22Rv1 (cell line): ENCODE data around the gene SNX4.

Experiments
- H3K27ac ChIP-seq: fragments of 450-650 bp; 2 replicates; pipeline ENCODE4 v1.5.1; 2017
- ZFX ChIP-seq: fragments of 450-650 bp; IDR thresholded peaks from 2 replicates; pipeline ENCODE4 v1.6.1; 2017; ENCODE audit warnings: antibody characterized with exemption, borderline replicate concordance
- TF ChIP-seq, protein P1 (sequence below): fragments of 450-650 bp; IDR thresholded peaks from 2 replicates; pipeline ENCODE4 v1.5.1; 2017; ENCODE audit warnings: mild to moderate bottlenecking

SNX4 gene

DNA sequence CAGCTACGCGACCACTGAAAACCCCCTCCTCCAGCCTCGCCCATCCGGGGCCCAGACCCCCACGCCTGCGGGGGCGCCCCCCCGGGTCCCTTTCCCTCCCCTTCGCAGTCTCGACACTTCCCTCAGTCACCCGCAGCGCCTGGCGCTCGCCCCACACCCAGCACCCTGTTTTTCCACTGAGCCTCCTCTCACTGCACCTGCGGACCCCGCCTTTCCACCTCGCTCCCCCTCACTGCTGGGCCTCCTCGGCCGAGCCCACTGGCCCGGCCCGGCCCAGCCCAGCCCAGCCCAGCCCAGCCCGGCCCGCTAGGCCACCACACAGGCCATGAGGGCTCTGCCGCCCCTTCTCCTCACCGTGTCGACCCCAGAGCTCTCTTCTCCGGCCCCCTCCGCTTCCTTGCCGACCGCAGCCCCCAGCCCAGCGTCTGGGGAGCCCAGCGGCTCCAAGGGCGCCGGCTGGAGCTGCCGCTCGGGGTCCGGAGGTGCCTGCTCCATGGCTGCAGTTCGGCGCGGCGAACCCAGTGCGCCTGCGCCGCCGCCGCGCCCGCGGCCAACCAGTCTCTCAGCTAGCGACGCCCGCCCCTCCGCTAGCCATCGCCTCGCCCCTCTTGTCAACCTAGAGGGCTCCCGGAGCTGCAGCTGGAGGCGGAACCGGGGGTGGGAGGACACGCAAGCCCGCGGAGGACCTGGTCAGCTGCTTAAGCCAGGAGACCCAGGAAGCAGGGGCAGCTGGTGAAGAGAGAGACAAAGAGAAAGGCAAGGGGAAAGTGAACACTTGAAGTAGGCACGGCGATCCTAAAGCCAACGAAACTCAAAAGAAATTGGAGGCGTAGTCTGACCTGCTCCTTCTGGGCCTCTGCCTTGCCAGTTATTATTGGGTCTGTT lies at the start of gene SNX4:
TSS of gene SNX4 (minus strand) at position 525 of the 885 bp plus-strand sequence. CDS start at position 495, 30 bp downstream.
- peak within 1 kb of the TSS; percentile 61 for H3K27ac ChIP-seq

DNA sequence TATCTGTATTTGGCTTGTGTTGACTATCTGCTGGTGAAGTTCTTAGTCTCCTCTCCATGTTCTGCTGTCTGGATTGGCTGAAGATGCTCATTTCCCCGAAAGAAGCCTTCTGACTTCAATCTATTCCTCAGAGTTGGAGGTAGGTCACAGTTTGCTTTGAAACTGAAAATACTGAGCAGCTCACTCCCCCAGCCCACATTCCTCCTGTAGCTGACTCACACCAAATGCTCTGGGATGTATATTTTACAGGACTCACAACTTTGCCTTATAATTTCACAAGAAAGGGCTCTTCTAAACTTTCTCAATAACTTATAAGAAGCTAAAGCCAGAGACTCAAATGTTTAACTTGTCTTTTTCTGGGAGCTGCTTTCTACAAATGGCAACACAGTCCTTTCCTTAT lies 36.3 kb upstream of the SNX4 start:
- TF ChIP-seq, protein P1, sequence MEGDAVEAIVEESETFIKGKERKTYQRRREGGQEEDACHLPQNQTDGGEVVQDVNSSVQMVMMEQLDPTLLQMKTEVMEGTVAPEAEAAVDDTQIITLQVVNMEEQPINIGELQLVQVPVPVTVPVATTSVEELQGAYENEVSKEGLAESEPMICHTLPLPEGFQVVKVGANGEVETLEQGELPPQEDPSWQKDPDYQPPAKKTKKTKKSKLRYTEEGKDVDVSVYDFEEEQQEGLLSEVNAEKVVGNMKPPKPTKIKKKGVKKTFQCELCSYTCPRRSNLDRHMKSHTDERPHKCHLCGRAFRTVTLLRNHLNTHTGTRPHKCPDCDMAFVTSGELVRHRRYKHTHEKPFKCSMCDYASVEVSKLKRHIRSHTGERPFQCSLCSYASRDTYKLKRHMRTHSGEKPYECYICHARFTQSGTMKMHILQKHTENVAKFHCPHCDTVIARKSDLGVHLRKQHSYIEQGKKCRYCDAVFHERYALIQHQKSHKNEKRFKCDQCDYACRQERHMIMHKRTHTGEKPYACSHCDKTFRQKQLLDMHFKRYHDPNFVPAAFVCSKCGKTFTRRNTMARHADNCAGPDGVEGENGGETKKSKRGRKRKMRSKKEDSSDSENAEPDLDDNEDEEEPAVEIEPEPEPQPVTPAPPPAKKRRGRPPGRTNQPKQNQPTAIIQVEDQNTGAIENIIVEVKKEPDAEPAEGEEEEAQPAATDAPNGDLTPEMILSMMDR = no peak
- no peak for TF ChIP-seq ZFX
- H3K27ac ChIP-seq = no peak overlapping the region

More for the DNA sequence above, at the start of gene SNX4:
- peak; percentile 47; the same call in 1 of the 2 replicates for TF ChIP-seq ZFX
- TF ChIP-seq, protein P1 = no peak

DNA sequence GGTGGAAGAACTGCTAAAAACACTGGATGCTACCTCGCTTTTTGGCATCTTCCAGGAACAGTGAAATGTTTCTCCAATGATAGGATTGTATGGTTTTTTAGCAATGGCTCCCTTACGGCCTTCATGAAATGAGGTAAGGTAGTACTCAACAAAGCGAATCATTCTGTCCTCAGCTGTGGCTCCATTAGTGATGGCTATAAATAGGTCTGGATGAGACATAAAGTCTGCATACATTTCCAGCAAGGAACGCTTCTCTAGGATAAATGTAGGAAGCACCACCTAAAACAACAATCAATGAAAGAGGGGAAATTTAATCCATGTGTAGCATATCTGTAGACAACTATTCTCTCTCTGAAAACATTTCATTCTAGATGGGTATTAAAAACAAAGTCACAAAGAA lies 32.4 kb upstream of the SNX4 start:
- no peak overlapping the region for H3K27ac ChIP-seq
- TF ChIP-seq ZFX = no peak
- TF ChIP-seq, protein P1 = no peak

DNA sequence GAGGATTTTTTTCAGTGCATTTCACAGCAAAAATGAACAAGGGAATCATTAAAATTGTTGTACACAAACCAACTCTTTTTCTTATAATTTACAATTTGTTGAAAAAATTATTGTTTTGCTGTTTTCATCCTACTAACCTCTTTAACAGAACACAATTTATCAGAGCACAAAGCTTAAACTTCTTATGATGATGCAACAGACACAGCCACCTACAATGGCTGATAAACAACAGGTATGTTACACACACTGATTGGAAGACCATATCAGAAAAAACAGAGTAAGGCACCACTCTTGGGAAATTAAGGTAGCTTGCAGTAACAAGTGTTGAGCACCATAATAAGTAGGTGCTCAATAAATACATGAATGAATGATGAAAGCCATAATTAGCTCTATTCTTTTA lies 8.9 kb upstream of the SNX4 start:
- H3K27ac ChIP-seq = no peak overlapping the region
- TF ChIP-seq, protein P1 = no peak
- no peak for TF ChIP-seq ZFX

DNA sequence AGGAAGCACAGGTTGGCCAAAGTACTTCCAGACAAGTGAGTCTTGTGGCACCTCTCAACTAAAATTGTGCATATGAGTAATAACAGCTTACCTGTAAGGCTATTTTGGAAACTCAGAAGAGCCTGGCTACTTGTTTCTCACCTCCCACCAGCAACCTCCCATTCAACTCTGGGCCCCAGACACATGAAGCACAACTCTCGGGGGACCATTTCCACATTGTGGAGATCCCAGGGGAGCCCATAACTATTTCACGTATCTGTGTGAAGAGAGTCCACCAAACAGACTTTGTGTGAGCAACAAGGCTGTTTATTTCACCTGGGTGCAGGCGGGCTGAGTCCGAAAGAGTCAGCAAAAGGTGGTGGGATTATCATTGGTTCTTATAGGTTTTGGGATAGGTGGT lies 5.2 kb upstream of the SNX4 start:
- H3K27ac ChIP-seq = no peak overlapping the region
- no peak for TF ChIP-seq ZFX
- TF ChIP-seq, protein P1 = no peak

DNA sequence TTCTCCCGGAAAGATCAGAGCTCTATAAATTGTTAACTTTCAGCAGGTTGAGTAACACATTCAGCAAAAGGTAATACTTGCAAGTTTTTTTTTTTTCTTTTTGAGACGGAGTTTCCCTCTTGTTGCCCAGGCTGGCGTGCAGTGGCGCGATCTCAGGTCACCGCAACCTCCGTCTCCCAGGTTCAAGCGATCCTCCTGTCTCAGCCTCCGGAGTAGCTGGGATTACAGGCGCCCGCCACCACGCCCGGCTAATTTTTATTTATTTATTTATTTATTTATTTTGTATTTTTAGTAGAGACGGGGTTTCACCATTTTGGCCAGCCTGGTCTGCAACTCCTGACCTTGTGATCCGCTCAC lies 539 bp upstream of the SNX4 start:
- H3K27ac ChIP-seq = peak overlapping the region; percentile 61

DNA sequence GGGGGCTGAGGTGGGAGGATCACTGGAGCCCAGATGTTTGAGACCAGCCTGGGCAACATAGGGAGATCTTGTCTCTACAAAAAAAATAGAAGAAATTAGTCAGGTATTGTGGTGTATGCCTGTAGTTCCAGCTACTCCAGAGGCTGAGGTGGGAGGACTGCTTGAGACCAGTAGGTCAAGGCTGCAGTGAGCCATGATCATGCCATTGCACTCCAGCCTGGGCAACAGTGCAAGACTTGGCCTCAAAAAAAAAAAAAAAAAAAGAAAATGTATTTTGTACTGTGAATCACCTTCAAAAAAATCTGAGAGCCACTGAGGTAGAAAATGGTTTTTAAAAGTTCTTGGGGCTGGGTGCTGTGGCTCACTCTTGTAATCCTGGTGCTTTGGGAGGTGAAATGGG lies 4.6 kb downstream of the SNX4 start:
- TF ChIP-seq ZFX = no peak
- TF ChIP-seq, protein P1 = no peak

More for the DNA sequence above, 4.6 kb downstream of the SNX4 start:
- H3K27ac ChIP-seq = no peak overlapping the region
